Left renal cortex interstitium (tissue), 4 donors: ENCODE data around the gene EEF1AKMT1. TPM values are rescaled to one million over a fixed set of nuclear protein-coding genes. Genes with fewer than 3 reads are reported as not detected.

Source experiments
- DNase-seq, 4 donors: peaks; one replicate each; pipeline ENCODE4 v3.0.0-alpha.2; 2013; ENCODE audit warnings: low read depth in 4 of 4, low spot score in 2 of 4, missing footprints in 1 of 4
- polyA plus RNA-seq, 4 donors: library from polyadenylated mRNA; unstranded; fragments of 120-200 nt; gene quantifications; one replicate each; pipeline ENCODE4 v1.2.1, GENCODE V29; 2013; ENCODE audit not compliant: insufficient read length in 4 of 4

The EEF1AKMT1 gene, protein sequence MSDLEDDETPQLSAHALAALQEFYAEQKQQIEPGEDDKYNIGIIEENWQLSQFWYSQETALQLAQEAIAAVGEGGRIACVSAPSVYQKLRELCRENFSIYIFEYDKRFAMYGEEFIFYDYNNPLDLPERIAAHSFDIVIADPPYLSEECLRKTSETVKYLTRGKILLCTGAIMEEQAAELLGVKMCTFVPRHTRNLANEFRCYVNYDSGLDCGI
- 10 to 100 TPM; 13.0 to 18.9 (median 15.9) TPM for polyA plus RNA-seq

DNA sequence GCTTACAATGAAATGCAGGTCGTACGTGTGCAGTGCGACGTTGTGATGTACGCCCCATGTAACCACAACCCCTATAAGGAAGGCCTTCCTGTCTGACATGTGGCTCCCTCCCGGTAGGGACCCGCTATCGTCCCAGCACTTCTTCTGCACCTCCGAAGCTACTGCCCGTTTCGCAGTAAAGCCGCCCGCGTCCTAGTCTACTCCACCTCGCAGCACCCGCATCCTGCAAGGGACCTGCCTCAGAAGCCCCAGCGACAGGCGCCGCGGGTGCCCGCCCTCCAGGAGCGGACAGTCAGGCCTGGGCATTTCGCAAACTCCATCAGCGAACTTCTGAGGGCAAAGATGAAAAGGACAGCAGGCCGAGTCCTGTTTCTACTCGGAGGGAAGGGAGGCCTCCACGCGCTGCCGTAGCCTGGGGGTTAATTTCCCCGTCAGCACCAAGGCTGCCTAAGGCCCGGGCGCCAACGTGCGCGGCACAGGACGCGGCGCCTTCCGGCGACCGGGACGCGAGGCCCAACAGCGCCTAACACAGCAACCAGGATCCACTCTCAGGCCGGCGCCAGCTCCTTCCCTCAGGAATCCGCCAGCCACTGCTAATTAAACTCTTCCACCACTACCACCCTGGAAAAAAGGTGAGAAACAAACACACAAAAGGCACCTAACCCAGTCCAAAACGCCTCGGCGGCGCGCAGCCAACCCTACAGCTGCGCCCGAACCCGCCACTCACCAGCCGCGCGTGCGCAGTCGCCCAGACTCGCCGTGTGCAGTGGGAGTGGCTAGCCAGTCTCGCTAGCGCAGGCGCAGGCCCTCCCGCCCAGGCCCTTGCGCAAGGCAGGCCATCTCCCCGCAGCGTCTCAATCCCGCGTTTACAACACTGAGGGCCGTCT is at the start of gene EEF1AKMT1:
Gene EEF1AKMT1 (minus strand): TSS at position 768 of the 887 bp plus-strand sequence. CDS start 16,363 bp downstream, outside the sequence.
- peak; percentile 80 to 90 (median 86) for DNase-seq

DNA sequence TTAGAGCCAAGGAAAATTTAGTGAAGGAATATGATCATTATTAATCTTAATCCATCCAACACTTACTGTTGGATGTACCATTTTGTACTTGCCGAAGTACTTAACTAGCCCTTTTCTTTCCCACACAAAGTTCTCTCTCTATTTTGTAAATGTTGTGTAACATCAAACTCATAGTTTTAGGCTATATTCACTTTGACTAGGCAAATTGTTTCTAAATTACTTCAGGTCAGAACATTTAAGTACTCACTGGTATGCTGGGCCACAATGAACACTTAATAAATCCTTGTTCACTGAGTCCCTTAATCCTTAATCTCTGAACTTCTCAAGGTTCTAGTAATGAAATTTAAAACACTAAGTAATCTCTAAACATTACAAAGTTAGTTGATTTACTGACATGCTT is 49.3 kb upstream of the EEF1AKMT1 start:
- DNase-seq: no peak

DNA sequence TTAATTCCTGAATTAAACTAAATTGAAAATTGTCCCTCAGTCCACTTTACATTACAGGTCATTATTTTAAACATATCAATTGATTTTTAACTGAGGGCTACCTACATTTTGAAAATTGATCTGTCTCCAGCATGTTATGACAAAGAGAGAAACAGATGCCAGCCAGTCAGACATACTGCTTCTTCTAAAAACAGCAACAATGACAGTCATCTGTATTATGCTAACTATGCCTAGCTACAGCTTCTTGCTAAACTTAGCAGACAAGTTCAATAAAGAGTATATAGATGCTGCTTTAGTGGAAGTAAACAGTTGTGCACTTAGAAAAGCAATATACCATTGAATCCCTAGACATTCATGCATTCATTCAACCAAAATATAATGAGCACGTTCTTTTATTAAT is 48.6 kb upstream of the EEF1AKMT1 start:
- no peak for DNase-seq

DNA sequence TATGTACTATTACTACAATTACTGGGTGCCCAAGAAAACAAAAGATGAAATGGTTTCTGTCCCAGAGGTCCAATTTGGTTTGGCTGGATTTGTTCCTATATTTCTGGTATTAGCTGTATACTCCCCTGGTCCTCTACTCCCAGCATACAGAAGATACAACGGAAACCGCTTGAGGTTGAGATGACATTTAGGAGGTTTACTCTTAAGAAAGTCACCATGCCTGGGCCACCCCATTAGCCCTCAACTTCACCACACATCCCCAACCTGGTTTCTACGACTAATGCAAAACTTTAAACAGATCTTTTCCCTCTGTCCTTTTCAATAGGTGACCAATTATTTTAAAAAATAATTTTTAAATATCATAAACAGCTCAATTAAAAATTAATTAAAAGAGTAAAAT is 46.0 kb upstream of the EEF1AKMT1 start:
- no peak for DNase-seq

DNA sequence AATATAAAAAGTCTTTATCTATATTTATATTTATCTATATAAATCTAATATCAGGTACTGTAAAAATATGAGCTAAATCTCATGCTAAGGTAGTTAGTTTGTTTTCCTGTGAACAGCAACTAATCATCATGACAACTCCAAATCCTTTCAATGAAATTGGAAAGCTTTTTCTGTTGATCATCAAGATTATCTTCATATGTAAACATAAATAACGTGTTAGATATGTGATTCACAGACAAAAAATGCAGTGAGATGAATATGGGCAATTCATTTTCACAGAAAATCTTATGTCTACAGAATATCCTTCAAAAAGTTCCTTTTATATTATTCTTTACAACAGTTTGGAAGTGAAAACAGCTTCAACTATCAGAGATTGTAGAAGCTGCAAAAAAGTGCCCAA is 41.7 kb upstream of the EEF1AKMT1 start:
- DNase-seq: no peak

DNA sequence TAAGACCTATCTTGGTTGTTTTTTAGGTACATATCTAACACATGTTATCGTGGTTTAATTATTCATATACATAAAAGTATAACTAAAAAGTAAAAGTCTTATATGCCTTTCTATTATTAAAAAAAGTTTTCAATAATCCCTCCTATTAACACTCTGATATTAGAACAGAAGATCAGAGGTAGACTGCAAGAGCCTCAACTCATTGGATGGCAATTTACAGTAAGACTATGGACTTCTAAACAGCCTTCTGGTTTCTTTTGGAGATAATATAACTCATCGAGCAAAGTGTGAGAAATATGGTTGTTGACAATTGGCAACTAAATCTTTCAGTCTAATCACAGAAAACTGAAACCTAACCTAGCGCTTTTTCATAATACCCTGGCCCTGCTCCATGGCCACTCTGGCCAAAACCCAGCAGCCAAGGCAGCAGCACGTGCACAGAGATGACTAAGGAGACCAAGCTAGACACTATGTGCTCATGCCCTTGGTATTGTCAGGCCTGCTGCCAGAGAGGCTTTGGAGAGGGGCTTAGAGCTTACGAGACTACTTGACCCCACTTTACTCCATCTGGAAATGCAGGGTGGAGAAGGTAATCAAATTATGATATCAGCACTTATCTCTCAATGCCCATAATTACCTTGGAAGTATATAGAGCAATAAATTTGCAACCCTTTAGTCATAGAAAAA is 40.6 kb upstream of the EEF1AKMT1 start:
- no peak for DNase-seq

DNA sequence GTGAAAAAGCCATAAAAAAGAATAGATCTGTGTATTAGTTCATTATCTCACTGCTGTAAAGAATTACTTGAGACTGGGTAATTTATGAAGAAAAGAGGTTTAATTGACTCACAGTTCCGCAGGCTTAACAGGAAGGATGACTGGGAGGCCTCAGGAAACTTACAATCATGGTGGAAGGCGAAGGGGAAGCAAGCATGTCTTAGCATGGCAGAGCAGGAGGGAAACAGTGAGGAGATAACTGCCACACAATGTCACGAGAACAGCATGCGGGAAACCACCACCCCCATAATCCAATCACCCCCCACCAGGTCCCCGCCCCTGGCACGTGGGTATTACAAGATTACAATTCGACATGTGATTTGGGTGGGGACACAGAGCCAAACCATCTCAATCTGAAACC is 39.1 kb upstream of the EEF1AKMT1 start:
- DNase-seq: no peak

DNA sequence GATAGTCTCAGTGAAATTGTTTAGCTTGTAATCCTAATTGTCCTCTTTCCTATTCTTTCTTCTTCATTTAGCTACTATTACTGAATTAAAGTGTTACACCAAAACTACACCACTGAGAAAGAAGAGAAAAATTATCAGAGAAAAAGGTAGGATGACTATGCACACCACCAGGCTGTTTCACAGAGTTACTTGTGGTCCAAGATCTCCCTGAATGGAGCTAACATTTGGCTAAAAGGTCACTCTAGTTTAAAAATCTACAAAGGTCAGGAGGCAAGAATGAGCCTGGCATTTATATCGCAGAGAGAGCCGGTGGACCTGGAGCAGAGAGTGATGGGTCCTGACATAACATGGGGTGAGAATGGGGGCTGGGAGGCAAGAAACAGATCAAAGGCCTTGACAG is 37.0 kb upstream of the EEF1AKMT1 start:
- DNase-seq: no peak

DNA sequence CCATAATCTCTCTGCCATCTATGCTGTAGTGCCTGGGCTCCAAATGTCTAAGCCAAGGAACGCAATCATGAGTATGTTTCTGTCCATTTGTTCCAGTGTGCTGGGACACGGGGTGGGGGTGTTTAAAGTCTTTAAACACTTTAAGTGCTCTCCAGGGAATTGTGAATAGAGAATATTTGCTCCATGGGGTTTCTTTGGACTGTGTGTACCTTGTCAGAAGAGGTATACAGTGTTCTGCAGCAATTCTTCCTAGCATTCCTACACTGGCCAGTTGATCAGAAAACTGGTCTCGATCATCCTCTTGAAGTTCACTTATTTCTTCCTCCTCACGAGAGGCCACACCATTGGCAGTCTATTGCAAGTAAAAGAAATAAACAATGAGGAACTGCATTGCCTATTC is 35.1 kb upstream of the EEF1AKMT1 start:
- no peak for DNase-seq

DNA sequence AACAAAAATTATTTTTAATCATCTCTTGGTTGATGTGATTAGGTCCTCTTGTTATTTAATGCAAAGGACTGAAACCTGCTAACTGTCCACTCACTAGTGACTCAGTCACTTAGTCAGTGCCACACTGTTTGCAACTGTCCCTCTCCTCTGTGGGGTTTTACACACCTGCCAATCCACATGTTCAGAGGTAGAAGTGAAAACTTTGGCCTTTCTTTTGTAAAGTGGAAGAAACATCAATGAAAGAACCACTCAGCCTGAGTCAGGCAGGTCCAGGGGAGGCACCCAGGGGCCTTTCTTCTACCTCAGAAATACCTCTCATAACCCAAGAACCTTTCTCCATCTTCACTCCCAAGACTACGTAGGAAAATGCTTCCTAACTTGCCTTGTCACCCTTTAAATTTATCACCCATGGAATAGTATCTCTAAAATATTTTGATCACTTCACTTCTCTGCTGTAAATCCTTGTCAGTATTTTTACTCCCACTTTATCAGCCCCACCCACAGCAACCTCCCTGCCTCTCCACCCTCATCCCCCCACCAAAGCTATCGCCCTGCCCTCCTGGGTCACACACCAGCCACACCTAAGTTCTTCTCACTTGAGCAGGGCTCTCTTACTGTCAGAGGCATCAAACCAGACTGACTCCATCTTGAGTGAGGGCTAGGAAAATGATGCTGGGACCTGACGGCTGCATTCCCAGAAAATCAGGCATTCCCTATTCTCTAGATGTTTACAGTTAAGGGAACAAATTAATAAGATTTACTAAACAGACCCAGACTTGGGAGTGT is 29.6 kb upstream of the EEF1AKMT1 start:
- DNase-seq: no peak

DNA sequence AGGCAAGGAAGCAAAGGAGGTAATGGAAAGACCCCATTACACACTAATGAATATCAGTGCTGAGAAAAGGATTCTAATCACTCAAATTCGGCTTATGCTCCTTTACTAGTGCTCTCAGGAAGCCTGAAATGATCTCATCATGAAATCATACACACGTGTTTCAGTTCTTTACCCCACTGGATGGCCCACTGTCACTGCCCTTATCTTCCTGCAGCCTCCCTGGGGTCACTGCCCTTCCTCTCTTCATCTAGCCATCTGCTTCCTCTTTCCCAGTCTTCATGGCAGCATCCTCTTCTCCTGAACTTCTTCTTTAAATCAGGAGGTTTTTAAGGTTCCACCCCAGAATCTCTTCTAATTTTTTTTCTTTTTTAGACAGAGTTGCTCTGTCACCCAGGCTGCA is 27.9 kb upstream of the EEF1AKMT1 start:
- no peak for DNase-seq

DNA sequence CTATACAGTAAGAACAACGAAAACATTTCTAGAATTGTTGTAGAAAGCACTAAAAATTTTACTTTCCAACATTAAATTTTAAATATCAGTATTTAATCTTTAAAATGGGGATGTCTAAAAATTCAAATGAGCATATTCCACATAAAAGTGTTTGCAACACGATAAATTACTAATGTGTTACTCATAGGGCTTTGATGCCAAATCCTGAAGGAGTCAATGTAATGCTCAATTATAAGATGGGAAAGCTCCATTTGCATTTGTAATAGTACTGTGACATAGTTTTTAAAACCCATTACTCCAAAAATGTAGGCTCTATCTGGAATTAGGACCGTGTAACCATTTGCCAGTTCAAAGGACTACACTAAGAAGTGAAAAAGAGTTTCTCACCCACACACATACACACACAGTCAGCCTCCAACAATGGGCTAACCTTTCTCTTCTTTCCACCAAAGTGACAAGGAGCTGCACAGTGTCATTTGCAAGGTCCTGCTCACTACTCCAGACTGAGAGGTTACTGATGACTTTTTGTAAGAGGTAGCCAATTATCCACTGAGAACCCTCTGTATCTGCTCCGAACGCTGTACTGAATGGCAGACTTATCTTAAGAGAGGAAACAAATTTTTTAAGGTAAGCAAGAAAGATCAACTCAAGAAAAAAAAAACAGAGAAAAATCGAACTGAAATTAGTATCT is 26.1 kb upstream of the EEF1AKMT1 start:
- no peak for DNase-seq

DNA sequence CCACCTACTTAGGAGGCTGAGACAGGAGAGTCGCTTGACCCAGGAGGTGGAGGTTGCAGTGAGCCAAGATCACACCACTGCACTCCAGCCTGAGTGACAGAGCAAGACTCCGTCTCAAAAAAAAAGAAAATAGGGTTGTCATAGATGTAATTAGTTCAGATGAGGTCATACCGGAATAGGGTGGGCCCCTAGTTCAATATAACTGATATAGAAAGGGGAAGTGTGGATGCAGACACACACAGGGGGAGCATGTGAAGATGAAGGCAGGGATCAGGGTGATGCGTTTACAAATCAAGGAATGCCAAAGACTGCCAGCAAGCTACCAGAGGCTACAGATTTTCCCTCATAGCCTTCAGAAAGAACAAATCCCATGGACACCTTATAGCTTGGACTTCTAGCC is 24.3 kb upstream of the EEF1AKMT1 start:
- DNase-seq: no peak

DNA sequence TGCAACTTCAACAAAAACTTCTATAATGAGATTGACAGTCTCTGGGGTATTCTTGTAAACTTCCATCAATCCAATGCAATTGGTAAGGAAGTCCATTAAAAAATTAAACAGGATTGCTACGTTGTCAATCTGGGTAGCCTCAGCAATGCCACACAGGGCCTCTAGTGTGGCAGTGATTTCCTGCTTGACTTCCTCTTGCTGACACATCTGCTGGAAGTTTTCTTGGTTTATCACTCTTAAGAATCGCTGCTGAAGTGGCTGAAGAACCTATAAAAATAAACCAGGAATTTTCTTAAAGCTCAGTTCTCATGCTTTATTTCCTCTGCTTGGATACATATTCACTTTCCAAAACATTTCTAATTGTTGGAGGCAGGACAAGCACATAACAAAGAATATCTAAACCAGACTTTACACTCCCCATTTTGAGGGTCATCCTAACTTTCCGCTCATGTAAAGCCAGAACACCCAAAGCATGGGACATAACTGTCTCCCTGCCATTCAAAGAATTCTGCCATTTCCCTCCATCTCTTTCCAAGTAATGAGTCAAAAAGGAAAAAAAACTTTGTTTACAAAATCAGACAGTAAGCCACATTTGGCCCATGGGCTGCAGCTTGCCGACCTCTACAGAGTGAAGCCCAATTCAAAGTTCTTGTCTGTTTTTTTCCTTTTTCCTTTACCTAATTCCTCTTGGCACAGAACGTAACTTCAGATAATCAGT is 23.2 kb upstream of the EEF1AKMT1 start:
- DNase-seq: no peak

DNA sequence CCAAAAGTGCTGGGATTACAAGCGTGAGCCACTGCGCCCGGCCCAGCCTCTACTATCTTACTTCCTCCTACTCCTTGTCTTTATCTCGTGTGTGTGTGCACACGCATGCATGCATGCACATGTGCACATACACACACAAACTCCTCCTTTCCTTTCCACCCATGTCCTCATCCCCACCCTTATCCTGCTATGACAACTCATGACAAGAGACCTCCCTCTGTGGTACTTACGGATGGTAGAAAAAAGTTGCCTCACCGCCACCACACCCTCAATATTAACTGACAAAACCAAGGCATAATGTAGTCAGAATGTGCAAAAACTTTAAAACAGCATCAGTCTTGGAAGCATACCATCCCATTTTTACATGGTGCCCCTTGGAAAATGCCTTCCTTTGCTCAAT is 15.9 kb upstream of the EEF1AKMT1 start:
- DNase-seq: no peak

DNA sequence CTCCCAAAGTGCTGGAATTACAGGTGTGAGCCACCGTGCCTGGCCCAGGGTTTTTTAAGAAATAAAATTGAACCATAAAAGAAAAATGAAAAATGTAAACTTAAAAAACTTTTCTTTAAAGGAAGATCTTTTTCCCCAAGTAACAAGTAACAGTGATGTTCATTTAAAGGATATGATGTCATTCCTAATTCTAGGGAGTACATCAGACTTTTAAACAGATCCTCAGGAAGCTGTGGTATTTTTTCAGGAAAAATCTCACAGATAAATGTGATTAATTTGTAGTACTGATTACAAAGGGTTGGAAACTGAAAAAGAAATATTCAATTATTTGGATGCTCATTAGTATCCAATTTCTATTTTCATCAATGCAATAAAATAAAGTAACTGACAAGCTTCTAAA is 14.6 kb upstream of the EEF1AKMT1 start:
- no peak for DNase-seq

DNA sequence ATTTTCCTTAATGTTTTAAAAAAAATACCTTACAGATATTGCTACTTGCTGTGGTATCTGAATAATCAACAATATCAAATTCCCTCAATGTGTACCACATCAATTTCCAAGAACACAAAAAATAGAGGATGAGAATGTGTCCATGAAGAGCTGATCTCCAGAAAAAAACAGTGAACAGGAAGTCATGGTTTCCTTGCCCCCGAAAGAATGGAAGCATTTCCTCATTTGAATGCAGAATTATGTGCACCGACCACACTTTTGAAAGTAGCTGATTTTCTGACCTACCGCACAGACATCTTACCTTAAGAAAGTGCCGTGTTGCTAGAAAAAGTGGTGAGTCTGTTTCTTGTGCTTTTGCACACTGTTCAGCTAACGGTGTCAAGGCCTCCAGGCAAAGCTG is 13.4 kb upstream of the EEF1AKMT1 start:
- no peak for DNase-seq

DNA sequence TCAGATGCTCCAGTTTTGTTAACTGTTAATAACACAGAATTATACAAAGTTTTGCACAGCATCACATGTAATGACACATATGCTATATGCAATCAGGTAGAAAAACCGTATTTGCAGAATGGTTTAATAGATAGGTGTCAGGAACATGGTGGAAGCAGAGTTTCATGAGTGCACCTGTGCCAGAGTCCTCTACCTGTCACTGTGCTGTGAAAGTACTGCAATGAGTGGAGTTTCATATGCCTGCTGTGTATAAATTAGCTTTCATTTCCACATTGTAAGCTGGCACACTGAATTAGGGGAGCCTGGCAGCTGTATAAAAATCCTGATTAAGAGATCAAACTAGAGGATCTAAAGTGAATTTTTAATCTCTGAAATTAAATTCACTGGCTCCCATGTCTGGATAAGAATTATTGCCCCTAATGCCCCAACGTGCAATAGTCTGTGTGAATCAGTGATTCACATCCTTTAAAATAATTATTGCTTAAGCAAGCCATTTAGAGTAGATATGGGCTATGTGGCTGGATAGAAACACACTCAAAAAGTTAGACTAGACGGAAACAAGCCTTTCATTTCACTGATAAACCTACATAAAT is 8.5 kb upstream of the EEF1AKMT1 start:
- no peak for DNase-seq

DNA sequence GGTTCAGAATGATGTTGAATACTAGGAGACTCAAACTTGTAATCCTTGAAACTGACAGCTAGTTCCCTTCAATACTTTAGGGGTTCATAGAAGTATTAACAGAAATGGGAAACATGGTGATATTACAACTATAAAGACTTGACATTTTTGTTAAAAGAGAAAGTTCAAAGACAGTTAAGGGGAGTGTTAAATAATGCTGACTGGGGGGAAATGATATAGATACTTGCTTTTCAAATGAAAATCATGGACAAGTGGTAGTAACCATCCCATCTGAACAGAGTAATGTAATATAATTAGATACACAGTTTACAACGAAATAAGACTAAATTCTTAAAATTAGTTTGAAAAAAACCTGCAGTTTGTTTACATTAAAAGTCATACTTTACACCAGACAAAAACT is 6.6 kb upstream of the EEF1AKMT1 start:
- DNase-seq: no peak
